Measurements from ENCODE around the gene TBXAS1. TPM values are rescaled to one million over a fixed set of nuclear protein-coding genes. Genes with fewer than 3 reads are reported as not detected.

The TBXAS1 gene
- total and polyA plus RNA-seq, 2 of the 8 experiments (the other 6 are each of a cell fraction or from before 2014, with no cell fraction given) = 0.86 to 2.1 TPM

DNA sequence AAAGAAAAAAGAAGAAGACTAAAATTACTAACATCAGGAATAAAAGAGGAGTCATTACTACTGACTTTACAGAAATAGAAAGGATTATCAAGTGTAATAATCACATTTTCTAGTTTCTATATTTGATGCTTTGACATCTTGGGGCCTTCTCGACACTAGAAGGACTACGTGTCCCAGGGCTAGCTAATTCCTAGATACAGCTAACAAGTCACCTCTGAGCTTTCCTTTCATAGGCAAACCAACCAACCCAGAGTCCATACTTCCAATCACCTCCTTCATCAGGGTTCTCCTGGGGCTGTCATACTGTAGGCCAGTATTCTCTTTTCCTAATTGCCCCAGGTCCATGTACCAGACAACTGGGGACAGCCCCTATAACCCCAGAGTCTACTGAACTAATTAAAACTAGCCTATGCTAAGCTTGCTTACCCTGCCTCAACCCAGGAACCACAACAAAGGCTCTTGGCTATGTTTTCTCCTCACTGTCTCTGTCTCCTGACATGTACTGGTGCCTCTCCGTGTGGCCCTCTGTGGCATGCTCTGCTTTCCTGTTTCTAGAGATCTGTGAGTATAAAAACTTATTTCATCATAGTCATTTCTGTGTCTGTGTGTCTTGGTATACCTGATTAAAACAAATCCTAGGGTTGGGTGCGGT lies 240.4 kb downstream of the TBXAS1 start:
- no peak overlapping the region for H4K5ac ChIP-seq (ENCODE audit: insufficient read length, low read depth, low read length)

More for the DNA sequence above, 240.4 kb downstream of the TBXAS1 start:
- Histone ChIP-seq H3K23ac (ENCODE audit: insufficient read length) (no peak overlapping the region), H3K4me2 (ENCODE audit: insufficient read depth in 1 of 2, low read depth in 2 of 2, low read length in 2 of 2) (no peak overlapping the region), H2BK120ac (replicated peaks; ENCODE audit: low read depth, low read length) (no peak overlapping the region), H3K27ac (ENCODE audit: low read depth, low read length) (no peak overlapping the region), H4K91ac (replicated peaks; ENCODE audit: insufficient read length, low read length) (no peak overlapping the region), H2BK15ac (ENCODE audit: low read length) (no peak overlapping the region), H4K20me1 (replicated peaks in 1 of 2; ENCODE audit: control insufficient read depth in 1 of 2, insufficient read depth in 2 of 2, low read length in 2 of 2) (no peaks in the 10 kb centered on the region), H3K36me3 (ENCODE audit: control insufficient read depth in 2 of 4, insufficient read depth in 4 of 4, low read length in 3 of 4) (no peaks in the 10 kb centered on the region), H4K8ac (ENCODE audit: extremely low read depth, insufficient read depth, low read length) (no peak overlapping the region), H2AK5ac (ENCODE audit: low read depth, low read length) (no peak overlapping the region), H3K18ac (ENCODE audit: extremely low read depth, low read length) (no peak overlapping the region), H2BK12ac (ENCODE audit: low read depth, low read length) (no peak overlapping the region), H3K4me1 (replicated peaks in 1 of 4; ENCODE audit: control insufficient read depth in 3 of 4, insufficient read depth in 4 of 4, low read length in 3 of 4) (no peaks in the 10 kb centered on the region), H2BK5ac (ENCODE audit: low read depth, low read length) (no peak overlapping the region), H3K9me3 (ENCODE audit: insufficient read depth in 2 of 2, low read depth in 1 of 2, low read length in 1 of 2) (no peaks in the 10 kb centered on the region), H3K23me2 (ENCODE audit: low read depth, low read length) (no peaks in the 10 kb centered on the region), H3K9ac (replicated peaks in 1 of 4; ENCODE audit: extremely low read depth in 1 of 4, low read depth in 3 of 4, low read length in 3 of 4) (no peak overlapping the region), H2BK20ac (ENCODE audit: low read length) (no peak overlapping the region), H3K14ac (ENCODE audit: insufficient read length) (no peak overlapping the region), H3K4me3 (ENCODE audit: extremely low read depth in 1 of 4, insufficient read depth in 2 of 4, low read depth in 3 of 4, low read length in 4 of 4) (no peak overlapping the region), H3K56ac (replicated peaks; ENCODE audit: insufficient read length, low read depth, low read length) (no peak overlapping the region), H3K79me1 (ENCODE audit: low read depth, low read length) (no peaks in the 10 kb centered on the region), H2AFZ (ENCODE audit: low read length) (no peak overlapping the region), H3K79me2 (ENCODE audit: control insufficient read depth in 1 of 2, insufficient read depth in 2 of 2, low read length in 2 of 2) (no peaks in the 10 kb centered on the region), H3K27me3 (replicated peaks in 1 of 4; ENCODE audit: control insufficient read depth in 3 of 4, extremely low read depth in 1 of 4, insufficient read depth in 3 of 4, low read length in 3 of 4) (peaks cover 0 to 2% (median 0%) of the 10 kb centered on the region in 4 experiments; a peak in 1 of 7 replicates), H3K4ac (replicated peaks; ENCODE audit: insufficient read length, low read depth, low read length) (no peak overlapping the region)
- FAIRE-seq (no peak), DNase-seq (ENCODE audit: low read depth in 1 of 2, low spot score in 2 of 2) (no peak)
- POLR2A ChIA-PET (ENCODE audit: partially characterized antibody) = no interaction called here
- WGBS, 2 experiments (ENCODE audit: extremely low coverage in 1 of 2, insufficient coverage in 1 of 2, insufficient read length in 1 of 2, insufficient replicate concordance in 2 of 2, low coverage in 1 of 2, low lambda C conversion rate in 2 of 2, missing lambda C conversion rate in 1 of 2) = 87% methylated on average over 4 of the region's 4 CpGs; no CpG with 5 or more reads in 1 of the 2 experiments
- CTCF ChIA-PET (ENCODE audit: partially characterized antibody) = interaction anchor here (0.7 to 1.9 kb wide), 3 partner anchors 9 to 224 kb away, joined by 3 to 7 read pairs (median 6); no protein-coding TSS in a partner anchor
- TF ChIP-seq BRCA1 (IDR thresholded peaks at IDR 0.05; ENCODE audit: low read depth, low read length) = no peak
- TF ChIP-seq CBX8 (IDR thresholded peaks at IDR 0.05; ENCODE audit: borderline replicate concordance, low read depth, low read length) = no peak
- TF ChIP-seq KDM4A (IDR thresholded peaks at IDR 0.05; ENCODE audit: low read depth, low read length, severe bottlenecking) = no peak
- TF ChIP-seq EZH2 (IDR thresholded peaks at IDR 0.05; ENCODE audit: low read depth, low read length, severe bottlenecking) = no peak
- TF ChIP-seq EGR1 (IDR thresholded peaks at IDR 0.05; ENCODE audit: borderline replicate concordance, low read depth, low read length) = no peak
- no peak for TF ChIP-seq HDAC6 (IDR thresholded peaks at IDR 0.05; ENCODE audit: low read depth, low read length)
- TF ChIP-seq RNF2 (IDR thresholded peaks at IDR 0.05; ENCODE audit: borderline replicate concordance, low read depth, low read length, missing control alignments, poor library complexity, severe bottlenecking) = no peak
- TF ChIP-seq RXRA (IDR thresholded peaks at IDR 0.05; ENCODE audit: insufficient read depth, low read depth, low read length) = no peak
- no peak for TF ChIP-seq SP1 (IDR thresholded peaks at IDR 0.05; ENCODE audit: low read depth, low read length)
- TF ChIP-seq HDAC2 (IDR thresholded peaks at IDR 0.05; ENCODE audit: borderline replicate concordance in 1 of 2, low read depth in 2 of 2, low read length in 2 of 2) = no peak
- TF ChIP-seq GTF2F1 (IDR thresholded peaks at IDR 0.05; ENCODE audit: borderline replicate concordance, low read depth, low read length) = no peak
- no peak for TF ChIP-seq CHD1 (IDR thresholded peaks at IDR 0.05; ENCODE audit: low read depth, low read length)
- TF ChIP-seq BCL11A (IDR thresholded peaks at IDR 0.05; ENCODE audit: low read depth in 2 of 2, low read length in 2 of 2) = no peak

Measured in H1 (cell line).